ENCODE results near the gene APOA1. TPM values are rescaled to one million over a fixed set of nuclear protein-coding genes. Genes with fewer than 3 reads are reported as not detected.

The APOA1 gene
- total RNA-seq, 6 experiments from 2014 or later, result not detected

- Mint-ChIP-seq H3K36me3 (ENCODE audit: low read depth) (peaks cover 53% of the 10 kb centered on the region), H3K27me3 (ENCODE audit: insufficient read depth) (no peaks in the 10 kb centered on the region; the same call in 1 of the 2 replicates), H3K27ac (peak overlapping the region; percentile 95), H3K9me3 (no peaks in the 10 kb centered on the region), H3K4me3 (peak overlapping the region; percentile 5; the same call in 1 of the 2 replicates), H3K4me1 (ENCODE audit: low read depth) (peaks cover 76% of the 10 kb centered on the region)
- no peak for DNase-seq
- TF ChIP-seq CTCF (IDR thresholded peaks at IDR 0.05), result no peak
These were observed 27.1 kb upstream of the APOA1 start for GRCh38 chr11:116864531-116864930.

- H3K27me3 Mint-ChIP-seq (ENCODE audit: insufficient read depth), result no peaks in the 10 kb centered on the region; the same call in 1 of the 2 replicates
- no peak for TF ChIP-seq CTCF (IDR thresholded peaks at IDR 0.05)
- peaks cover 89% of the 10 kb centered on the region for H3K4me1 Mint-ChIP-seq (ENCODE audit: low read depth)
- peaks cover 53% of the 10 kb centered on the region for H3K36me3 Mint-ChIP-seq (ENCODE audit: low read depth)
- DNase-seq, result peak; percentile 75
- H3K4me3 Mint-ChIP-seq, result peak overlapping the region; percentile 38; the same call in 1 of the 2 replicates
- peak overlapping the region; percentile 95 for H3K27ac Mint-ChIP-seq
- H3K9me3 Mint-ChIP-seq, result no peaks in the 10 kb centered on the region
These were observed 25.5 kb upstream of the APOA1 start for GRCh38 chr11:116862951-116863350.

GRCh38 chr11:116862185-116862584, 24.8 kb upstream of the APOA1 start:
- TF ChIP-seq CTCF (IDR thresholded peaks at IDR 0.05), result no peak
- DNase-seq, result no peak
- Mint-ChIP-seq H3K27me3 (ENCODE audit: insufficient read depth) (no peaks in the 10 kb centered on the region; the same call in 1 of the 2 replicates), H3K27ac (peak overlapping the region; percentile 95), H3K4me1 (ENCODE audit: low read depth) (peaks cover 91% of the 10 kb centered on the region), H3K9me3 (no peaks in the 10 kb centered on the region), H3K36me3 (ENCODE audit: low read depth) (peaks cover 48% of the 10 kb centered on the region), H3K4me3 (no peak overlapping the region)

GRCh38 chr11:116861539-116861938, 24.1 kb upstream of the APOA1 start:
- peak overlapping the region; percentile 95 for H3K27ac Mint-ChIP-seq
- peaks cover 48% of the 10 kb centered on the region for H3K36me3 Mint-ChIP-seq (ENCODE audit: low read depth)
- H3K27me3 Mint-ChIP-seq (ENCODE audit: insufficient read depth), result no peaks in the 10 kb centered on the region; the same call in 1 of the 2 replicates
- DNase-seq, result peak; percentile 79
- TF ChIP-seq CTCF (IDR thresholded peaks at IDR 0.05), result no peak
- peaks cover 91% of the 10 kb centered on the region for H3K4me1 Mint-ChIP-seq (ENCODE audit: low read depth)
- H3K9me3 Mint-ChIP-seq, result no peaks in the 10 kb centered on the region
- H3K4me3 Mint-ChIP-seq, result peak overlapping the region; percentile 35

GRCh38 chr11:116860303-116860702, 22.9 kb upstream of the APOA1 start:
- H3K9me3 Mint-ChIP-seq, result no peaks in the 10 kb centered on the region
- peak overlapping the region; percentile 95 for H3K27ac Mint-ChIP-seq
- H3K4me3 Mint-ChIP-seq, result no peak overlapping the region
- no peak for TF ChIP-seq CTCF (IDR thresholded peaks at IDR 0.05)
- peaks cover 85% of the 10 kb centered on the region for H3K4me1 Mint-ChIP-seq (ENCODE audit: low read depth)
- H3K36me3 Mint-ChIP-seq (ENCODE audit: low read depth), result peaks cover 52% of the 10 kb centered on the region
- no peak for DNase-seq
- H3K27me3 Mint-ChIP-seq (ENCODE audit: insufficient read depth), result no peaks in the 10 kb centered on the region

GRCh38 chr11:116859175-116859574, 21.8 kb upstream of the APOA1 start:
- H3K4me3 Mint-ChIP-seq, result no peak overlapping the region
- no peaks in the 10 kb centered on the region for H3K9me3 Mint-ChIP-seq
- no peak overlapping the region; the same call in 1 of the 2 replicates for H3K27ac Mint-ChIP-seq
- H3K27me3 Mint-ChIP-seq (ENCODE audit: insufficient read depth), result no peaks in the 10 kb centered on the region
- no peak for TF ChIP-seq CTCF (IDR thresholded peaks at IDR 0.05)
- no peak for DNase-seq
- H3K36me3 Mint-ChIP-seq (ENCODE audit: low read depth), result peaks cover 56% of the 10 kb centered on the region
- peaks cover 82% of the 10 kb centered on the region for H3K4me1 Mint-ChIP-seq (ENCODE audit: low read depth)

Measured in HFFc6 (cell line).